Adrenal gland (tissue), 12 donors: ENCODE data around the gene TCHH. TPM values are rescaled to one million over a fixed set of nuclear protein-coding genes. Genes with fewer than 3 reads are reported as not detected.
"Not testable (repeated sequence)": the region's sequence is repeated elsewhere in the genome, so short reads cannot be mapped to it uniquely, and the experiment has no call there.

Experiments used
- DNase-seq, 7 donors: peaks; one replicate each; pipeline ENCODE4 v3.0.0-alpha.2; 2019 to 2020
- H3K27ac ChIP-seq, 5 donors: fragments of 200-600 bp; sonication (generic) in 4 of 5; 1 replicate in 3 of 5; 2 replicates in 2 of 5; pipeline versions ENCODE4 v1.5.1 to v1.8.0; 2016 to 2020; ENCODE audit warnings: mild to moderate bottlenecking in 1 of 5
- H3K27me3 ChIP-seq: fragments of 200-600 bp; 2 replicates; pipeline ENCODE4 v1.8.0; 2021
- H3K36me3 ChIP-seq, 2 donors: fragments of 200-600 bp; replicated peaks in 1 of 2; 1 replicate in 1 of 2; 2 replicates in 1 of 2; pipeline versions ENCODE4 v1.5.1 to v1.8.0; 2018 to 2022
- H3K4me1 ChIP-seq, 2 donors: fragments of 200-600 bp; replicated peaks in 1 of 2; 1 replicate in 1 of 2; 2 replicates in 1 of 2; pipeline versions ENCODE4 v1.5.1 to v1.8.0; 2018 to 2021
- H3K4me3 ChIP-seq, 4 donors: fragments of 200-600 bp; sonication (generic) in 3 of 4; one replicate each; pipeline ENCODE4 v1.5.1; 2016 to 2018
- H3K9me3 ChIP-seq, 3 donors: fragments of 200-600 bp; sonication (generic) in 1 of 3; replicated peaks in 1 of 3; 1 replicate in 2 of 3; 2 replicates in 1 of 3; pipeline versions ENCODE4 v1.5.1 to v1.8.0; 2016 to 2021
- POLR2A ChIP-seq, 2 donors: fragments of 450-650 bp; IDR thresholded peaks; one replicate each; pipeline ENCODE4 v1.6.1; 2017; ENCODE audit warnings: antibody characterized with exemption in 2 of 2, mild to moderate bottlenecking in 2 of 2, moderate library complexity in 1 of 2
- WGBS, 4 donors: extraction: QIAGEN DNeasy Blood & Tissue Kit in 2 of 4; methylation state at CpG; one replicate each; pipeline versions ENCODE4 v1.1.5 to v1.1.7; 2013 to 2017; 5-methylcytosine and 5-hydroxymethylcytosine counted together
- intact Hi-C, 2 donors: fragments of 100-400 bp; cut with DNase I; formaldehyde crosslinking; loops; one replicate each; pipeline versions ENCODE4 v1.14.1 to v1.15.0; 2022 to 2023
- polyA plus RNA-seq, 3 donors: library from polyadenylated mRNA; stranded (reverse); fragments of 200-250 nt in 2 of 3; fragments of 350-450 nt in 1 of 3; fragmentation: Illumina TruSeq in 1 of 3; extraction: RNeasy Lipid Tissue Mini Kit (QIAGEN cat#74804) in 1 of 3; gene quantifications; one replicate each; pipeline ENCODE4 v1.2.3, GENCODE V29; 2013 to 2014
- total RNA-seq, 9 donors: library from RNA; depleted of rRNA in 4 of 9; stranded (reverse); fragments of >200 nt in 4 of 9; fragments of 120-200 nt in 1 of 9; fragmentation: NEBNext Ultra II Directional in 1 of 9; extraction: Animal tissue kit (Norgen Biotek cat#: 25700) in 1 of 9; gene quantifications; one replicate each; pipeline versions ENCODE4 v1.1.0 to v1.2.4, GENCODE V29; 2013 to 2023
- TF ChIP-seq, protein P1 (sequence below), 6 experiments: fragments of 450-650 bp in 4 of 6; fragments of 200-600 bp in 2 of 6; sonication (generic) in 1 of 6; IDR thresholded peaks; 1 replicate in 5 of 6; 2 replicates in 1 of 6; pipeline versions ENCODE4 v1.5.1 to v1.8.0; 2016 to 2021; ENCODE audit warnings: antibody characterized with exemption in 6 of 6, mild to moderate bottlenecking in 2 of 6, moderate library complexity in 1 of 6
- donor health status: healthy with polysubstance abuse.
- donor health status: Bipolar disorder and iron deficiency.
- donor health status: DM: yes; HTN: yes; CAD: no.
- donor health status: DM: no; HTN: no; CAD: no.
- donor health status: DM: no; HTN: no; CAD: no.
- donor health status: DM: yes; HTN: yes; CAD: no.

The TCHH gene
- total and polyA plus RNA-seq, 12 donors: under 0.01 to 0.32 (median 0.17) TPM; not detected in 1

DNA sequence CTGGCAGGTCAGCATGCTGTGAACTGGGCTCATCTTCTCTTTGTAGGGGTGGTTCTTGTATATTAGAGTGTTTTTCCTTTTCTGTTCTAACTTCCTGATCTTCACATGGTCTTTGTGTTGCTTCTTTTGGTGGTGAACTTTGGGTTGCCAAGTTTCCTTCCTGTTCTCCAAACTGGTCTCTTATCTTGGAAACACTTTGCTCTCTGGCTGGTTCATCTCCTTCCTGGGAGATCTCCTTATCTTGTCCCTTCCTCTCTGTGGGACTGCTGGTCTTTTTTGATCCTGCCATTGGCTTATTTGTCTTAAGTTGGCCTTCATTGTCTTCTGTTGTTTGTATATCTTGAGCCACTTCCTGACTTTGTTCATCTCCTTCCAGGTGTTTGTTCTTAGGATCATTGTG, 28.5 kb downstream of the TCHH start:
- TF ChIP-seq, protein P1, sequence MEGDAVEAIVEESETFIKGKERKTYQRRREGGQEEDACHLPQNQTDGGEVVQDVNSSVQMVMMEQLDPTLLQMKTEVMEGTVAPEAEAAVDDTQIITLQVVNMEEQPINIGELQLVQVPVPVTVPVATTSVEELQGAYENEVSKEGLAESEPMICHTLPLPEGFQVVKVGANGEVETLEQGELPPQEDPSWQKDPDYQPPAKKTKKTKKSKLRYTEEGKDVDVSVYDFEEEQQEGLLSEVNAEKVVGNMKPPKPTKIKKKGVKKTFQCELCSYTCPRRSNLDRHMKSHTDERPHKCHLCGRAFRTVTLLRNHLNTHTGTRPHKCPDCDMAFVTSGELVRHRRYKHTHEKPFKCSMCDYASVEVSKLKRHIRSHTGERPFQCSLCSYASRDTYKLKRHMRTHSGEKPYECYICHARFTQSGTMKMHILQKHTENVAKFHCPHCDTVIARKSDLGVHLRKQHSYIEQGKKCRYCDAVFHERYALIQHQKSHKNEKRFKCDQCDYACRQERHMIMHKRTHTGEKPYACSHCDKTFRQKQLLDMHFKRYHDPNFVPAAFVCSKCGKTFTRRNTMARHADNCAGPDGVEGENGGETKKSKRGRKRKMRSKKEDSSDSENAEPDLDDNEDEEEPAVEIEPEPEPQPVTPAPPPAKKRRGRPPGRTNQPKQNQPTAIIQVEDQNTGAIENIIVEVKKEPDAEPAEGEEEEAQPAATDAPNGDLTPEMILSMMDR (IDR thresholded peaks at IDR 0.05): no peak
- TF ChIP-seq POLR2A (IDR thresholded peaks at IDR 0.05): no peak
- no peaks in the 10 kb centered on the region for H3K9me3 ChIP-seq
- H3K4me3 ChIP-seq: no peak overlapping the region
- intact Hi-C loops: no loop called here
- H3K4me1 ChIP-seq: no peaks in the 10 kb centered on the region
- peaks cover 4% of the 10 kb centered on the region for H3K27me3 ChIP-seq
- H3K27ac ChIP-seq: no peak overlapping the region
- no peaks in the 10 kb centered on the region for H3K36me3 ChIP-seq
- DNase-seq: no peak

DNA sequence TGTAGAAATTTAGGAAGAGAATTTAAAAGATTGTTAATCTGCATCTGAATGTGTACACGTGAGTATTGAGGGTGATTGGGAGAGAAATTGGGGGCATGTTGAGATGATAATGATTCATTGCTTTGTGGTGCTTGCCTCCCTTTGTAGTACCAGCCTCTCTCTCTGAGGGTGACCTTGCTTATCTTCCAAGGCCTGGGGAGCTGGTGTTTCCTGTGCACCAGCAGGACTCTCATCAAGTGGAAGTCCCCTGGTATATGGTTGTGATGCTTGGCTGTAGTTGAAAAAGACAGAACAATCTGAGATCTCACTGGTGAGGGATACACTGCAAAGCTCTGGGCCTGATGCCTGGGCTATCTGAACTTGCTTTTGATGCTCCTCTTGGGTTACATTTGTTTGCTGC, 30.4 kb downstream of the TCHH start:
- Histone ChIP-seq H3K27me3 (peaks cover 4% of the 10 kb centered on the region), H3K4me3 (no peak overlapping the region), H3K27ac (no peak overlapping the region), H3K4me1 (no peaks in the 10 kb centered on the region), H3K36me3 (no peaks in the 10 kb centered on the region), H3K9me3 (no peaks in the 10 kb centered on the region)
- TF ChIP-seq, protein P1 (IDR thresholded peaks at IDR 0.05): no peak
- no peak for TF ChIP-seq POLR2A (IDR thresholded peaks at IDR 0.05)
- WGBS, 4 donors: 29 to 40% (median 35%) methylated on average over 1 of the region's 1 CpG
- intact Hi-C loops: no loop called here
- no peak for DNase-seq

DNA sequence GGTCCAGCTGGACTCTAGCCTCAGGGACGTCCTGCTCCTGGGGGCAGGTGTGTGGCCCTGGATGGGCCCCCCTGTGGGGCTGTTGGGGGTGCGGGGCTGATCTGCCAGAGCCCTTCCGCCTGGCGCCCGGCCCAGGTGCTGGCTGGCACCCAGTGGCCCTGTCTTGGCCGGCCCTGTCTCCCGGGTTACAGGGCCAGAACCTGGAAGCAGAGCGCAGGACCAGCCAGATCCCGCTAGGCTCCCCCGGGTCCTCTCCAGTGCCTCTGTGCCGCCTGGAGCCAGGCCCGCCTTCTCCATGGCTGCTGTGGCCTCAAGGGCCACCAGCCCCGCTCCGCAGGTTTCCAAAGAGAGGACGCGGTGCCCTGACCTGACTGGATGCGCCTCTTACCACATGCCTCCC, 34.2 kb downstream of the TCHH start:
- H3K27me3 ChIP-seq, H3K4me1 ChIP-seq, H3K27ac ChIP-seq, intact Hi-C loops, H3K9me3 ChIP-seq, H3K4me3 ChIP-seq, H3K36me3 ChIP-seq, DNase-seq: not testable (repeated sequence)
- 70 to 95% (median 91%) methylated on average over 3 to 17 of the region's 17 CpGs for WGBS, 4 donors

DNA sequence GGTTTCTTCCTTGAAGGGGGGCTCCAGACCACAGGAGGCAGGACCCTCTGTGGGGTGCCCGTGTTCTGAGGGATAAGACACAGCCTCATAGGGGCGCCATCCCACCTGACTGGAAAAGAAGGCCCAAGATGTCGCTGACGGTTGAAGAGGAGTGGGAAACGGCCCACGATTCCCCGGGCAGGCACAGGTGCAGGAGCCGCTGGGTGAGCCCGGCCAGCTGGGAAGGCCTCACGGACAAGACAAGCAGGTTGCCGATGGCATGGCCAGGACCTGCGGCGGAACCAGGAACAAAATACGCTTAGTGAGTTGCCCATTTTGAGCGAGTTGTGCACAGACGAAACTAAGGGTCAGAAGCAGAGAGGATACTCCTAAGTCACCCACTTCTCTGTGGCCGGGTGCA, 34.8 kb downstream of the TCHH start:
- intact Hi-C loops, DNase-seq: not testable (repeated sequence)
- WGBS, 4 donors: 82 to 88% (median 86%) methylated on average over 17 of the region's 17 CpGs

DNA sequence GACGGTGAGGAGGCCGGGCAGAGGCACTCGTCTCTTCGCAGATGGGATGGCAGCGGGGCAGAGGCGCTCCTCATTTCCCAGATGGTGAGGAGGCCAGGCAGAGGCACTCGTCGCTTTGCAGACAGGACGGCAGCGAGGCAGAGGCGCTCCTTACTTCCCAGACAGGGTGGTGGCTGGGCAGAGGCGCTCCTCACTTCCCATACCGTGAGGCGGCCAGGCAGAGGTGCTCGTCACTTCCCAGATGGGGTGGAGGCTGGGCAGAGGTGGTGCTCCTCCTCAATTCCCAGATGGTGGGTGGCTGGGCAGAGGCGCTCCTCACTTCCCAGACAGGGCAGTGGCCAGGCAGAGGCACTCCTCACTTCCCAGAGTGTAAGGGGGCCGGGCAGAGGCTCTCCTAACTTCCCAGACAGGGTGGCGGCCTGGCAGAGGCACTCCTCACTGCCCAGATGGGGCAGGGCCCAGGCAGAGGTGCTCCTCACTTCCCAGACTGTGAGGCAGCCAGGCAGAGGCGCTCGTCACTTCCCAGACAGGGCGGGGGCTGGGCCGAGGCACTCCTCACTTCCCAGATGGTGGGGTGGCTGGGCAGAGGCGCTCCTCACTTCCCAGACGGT, 36.3 kb downstream of the TCHH start:
- 78 to 92% (median 85%) methylated on average over 11 to 24 of the region's 24 CpGs for WGBS, 4 donors
- Histone ChIP-seq H3K4me3 (no peak overlapping the region), H3K27me3 (no peaks in the 10 kb centered on the region), H3K27ac (no peak overlapping the region), H3K4me1 (no peaks in the 10 kb centered on the region), H3K9me3 (no peaks in the 10 kb centered on the region), H3K36me3 (no peaks in the 10 kb centered on the region)
- no peak for DNase-seq
- no peak for TF ChIP-seq POLR2A (IDR thresholded peaks at IDR 0.05)
- TF ChIP-seq, protein P1 (IDR thresholded peaks at IDR 0.05): no peak
- intact Hi-C loops: no loop called here

More for the DNA sequence above, 34.8 kb downstream of the TCHH start:
- not testable (repeated sequence) for H3K4me3 ChIP-seq, H3K27me3 ChIP-seq, H3K4me1 ChIP-seq, H3K27ac ChIP-seq, H3K9me3 ChIP-seq, H3K36me3 ChIP-seq
